Natural killer cell treated with Interleukin-12 subunit alpha and Interleukin-12 subunit beta and Interleukin-15 and Interleukin-18, amount 100 ng/mL, for 72 hours (primary cell): Measurements from ENCODE around the gene LMBR1. TPM values are rescaled to one million over a fixed set of nuclear protein-coding genes. Genes with fewer than 3 reads are reported as not detected.
"Not testable (repeated sequence)": the region's sequence is repeated elsewhere in the genome, so short reads cannot be mapped to it uniquely, and the experiment has no call there.

Experiments used
- ATAC-seq, 2 donors: fragments of 150-1000 bp; cut with Tn5 transposase in 1 of 2; sonication (Bioruptor Pico), chemical (Tn5 transposase) in 1 of 2; 2 replicates each; pipeline ENCODE4 v1.10.0; 2021
- DNase-seq: peaks from one replicate; pipeline ENCODE4 v3.0.0; 2022; ENCODE audit warnings: low spot score
- H3K27ac Mint-ChIP-seq, 2 donors: 1 replicate in 1 of 2; 2 replicates in 1 of 2; pipeline ENCODE4 v1.8.0; 2022; ENCODE audit warnings: mixed read lengths in 2 of 2, mild to moderate bottlenecking in 1 of 2, moderate library complexity in 1 of 2
- H3K27me3 Mint-ChIP-seq, 2 donors: 1 replicate in 1 of 2; 2 replicates in 1 of 2; pipeline ENCODE4 v1.8.0; 2022; ENCODE audit warnings: mixed read lengths in 2 of 2
- H3K36me3 Mint-ChIP-seq: one replicate; pipeline ENCODE4 v1.8.0; 2022; ENCODE audit warnings: mixed read lengths
- H3K4me1 Mint-ChIP-seq, 2 donors: 1 replicate in 1 of 2; 2 replicates in 1 of 2; pipeline ENCODE4 v1.8.0; 2022; ENCODE audit warnings: low read depth in 2 of 2, mixed read lengths in 2 of 2, mild to moderate bottlenecking in 1 of 2
- H3K4me3 Mint-ChIP-seq: one replicate; pipeline ENCODE4 v1.8.0; 2022; ENCODE audit warnings: mixed read lengths
- H3K9me3 Mint-ChIP-seq: 2 replicates; pipeline ENCODE4 v1.8.0; 2022; ENCODE audit warnings: mixed read lengths
- total RNA-seq, 2 donors: library from RNA; stranded (reverse); gene quantifications; one replicate each; pipeline ENCODE4 v1.2.3, GENCODE V29; 2022

The LMBR1 gene
- total RNA-seq, 2 donors from 2014 or later: 41.7 to 62.4 TPM

DNA sequence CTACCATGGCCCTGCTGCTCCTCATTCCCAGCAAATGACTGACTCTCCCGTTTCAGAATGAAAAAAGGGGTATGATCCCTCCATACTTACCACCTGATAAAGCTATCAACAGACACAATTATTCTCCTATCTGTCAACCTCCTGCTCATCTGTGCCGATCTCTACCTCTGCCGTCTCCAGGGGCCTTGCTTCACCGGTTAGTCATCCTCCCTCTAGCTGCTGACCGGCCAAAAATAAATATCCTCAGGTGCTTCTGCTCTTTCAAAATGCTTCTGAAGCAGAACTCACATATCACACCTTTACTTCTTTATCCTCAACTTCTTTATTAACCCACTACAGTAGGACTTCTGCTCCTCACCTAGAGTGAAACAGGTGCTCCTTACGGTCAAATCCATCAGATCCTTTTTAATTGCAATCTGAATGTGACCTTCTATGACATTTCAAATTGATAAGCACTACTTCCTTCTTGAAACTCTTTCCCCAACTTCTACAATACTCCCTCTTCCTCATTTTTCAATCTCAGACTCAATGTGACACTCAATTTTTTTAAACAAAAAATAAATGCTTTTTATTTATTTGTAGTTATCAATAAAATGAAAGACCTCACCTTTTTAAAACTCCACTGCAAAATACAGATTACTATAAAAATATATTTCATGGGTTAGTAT, 63.2 kb downstream of the LMBR1 start:
- no peaks in the 10 kb centered on the region for H3K27me3 Mint-ChIP-seq
- H3K9me3 Mint-ChIP-seq: no peaks in the 10 kb centered on the region
- peaks cover 6% of the 10 kb centered on the region for H3K36me3 Mint-ChIP-seq
- ATAC-seq (no peak), DNase-seq (no peak)
- no peak overlapping the region for H3K27ac Mint-ChIP-seq
- no peaks in the 10 kb centered on the region for H3K4me1 Mint-ChIP-seq
- H3K4me3 Mint-ChIP-seq: no peak overlapping the region

DNA sequence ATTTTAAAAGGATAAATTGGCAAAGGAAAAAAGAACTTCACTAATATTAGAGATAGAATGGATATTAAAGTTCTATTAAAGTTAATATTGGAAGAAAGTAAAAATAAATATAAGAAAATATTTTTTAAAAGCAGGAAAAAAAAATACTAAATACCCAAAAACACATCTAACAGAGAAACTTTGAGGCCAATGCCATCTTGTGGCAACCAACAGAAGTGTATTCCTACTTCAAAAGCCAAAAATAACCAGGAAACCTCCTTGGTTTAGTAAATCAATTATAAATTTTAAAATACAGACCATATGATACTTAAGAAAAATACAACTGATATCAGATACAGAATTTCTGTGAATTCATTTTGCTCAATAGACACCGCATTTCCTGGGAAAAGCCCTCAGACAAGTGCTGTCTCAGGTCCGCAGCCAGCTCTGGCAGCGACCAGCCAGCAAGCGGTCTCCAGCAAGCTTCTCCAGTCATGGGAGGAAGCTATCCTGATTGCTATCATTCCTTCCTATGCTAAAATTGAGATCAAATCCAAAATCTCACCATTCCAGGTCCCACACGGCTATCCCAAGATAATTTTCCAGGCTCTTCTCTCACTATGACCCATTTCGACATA, 65.3 kb downstream of the LMBR1 start:
- no peak for ATAC-seq
- H3K36me3 Mint-ChIP-seq: peaks cover 4% of the 10 kb centered on the region
- no peaks in the 10 kb centered on the region for H3K4me1 Mint-ChIP-seq
- no peaks in the 10 kb centered on the region for H3K9me3 Mint-ChIP-seq
- no peak overlapping the region for H3K27ac Mint-ChIP-seq
- no peak for DNase-seq
- H3K27me3 Mint-ChIP-seq: no peaks in the 10 kb centered on the region
- no peak overlapping the region for H3K4me3 Mint-ChIP-seq

DNA sequence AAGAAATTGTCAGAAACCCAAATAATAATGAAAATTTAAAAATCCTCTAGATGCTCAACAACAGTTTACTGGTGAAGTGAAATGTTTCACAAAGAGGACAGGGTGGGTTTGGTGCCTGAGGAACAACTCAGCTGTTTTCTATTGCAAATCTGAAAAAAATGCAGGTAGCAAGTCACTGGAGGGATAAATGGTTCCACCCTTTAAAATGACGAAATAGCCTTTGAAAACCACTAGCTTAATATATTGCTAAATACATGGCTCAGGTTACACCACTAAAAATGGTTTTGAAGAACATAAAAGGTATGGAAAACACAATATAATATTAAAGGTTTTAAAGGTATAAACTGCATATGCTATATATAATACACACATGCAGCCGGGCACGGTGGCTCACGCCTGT, 69.5 kb downstream of the LMBR1 start:
- Mint-ChIP-seq H3K4me3 (no peak overlapping the region), H3K9me3 (no peaks in the 10 kb centered on the region), H3K4me1 (no peaks in the 10 kb centered on the region), H3K36me3 (no peaks in the 10 kb centered on the region), H3K27me3 (no peaks in the 10 kb centered on the region), H3K27ac (no peak overlapping the region)
- no peak for DNase-seq
- no peak for ATAC-seq

DNA sequence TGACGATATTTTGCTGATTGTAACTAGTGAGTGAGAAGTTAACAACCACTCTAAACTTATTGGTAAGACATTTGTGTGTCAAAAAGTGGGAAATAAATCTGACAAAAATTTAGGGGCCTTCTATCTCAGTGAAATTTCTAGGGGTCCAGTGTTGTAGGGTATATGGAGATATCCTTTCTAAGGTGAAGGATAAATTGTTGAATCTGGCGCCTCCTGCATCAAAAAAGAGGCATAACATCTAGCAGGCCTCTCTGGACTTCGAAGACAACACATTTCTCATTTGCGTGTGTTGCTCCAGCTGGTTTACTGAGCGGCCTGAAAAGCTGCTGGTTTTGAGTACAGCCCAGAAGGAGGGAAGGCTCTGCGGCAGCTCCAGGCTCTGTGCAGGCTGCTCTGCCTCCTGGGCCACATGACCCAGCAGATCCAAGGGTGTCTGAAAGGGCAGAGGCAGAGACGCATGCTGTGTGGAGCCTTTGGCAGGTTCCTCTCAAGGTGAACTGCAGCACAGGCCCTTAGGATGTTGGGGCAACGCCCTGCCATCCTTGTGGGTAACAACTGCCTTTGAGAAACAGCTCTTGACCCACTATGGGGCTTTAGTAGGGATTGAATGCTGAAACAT, 72.4 kb downstream of the LMBR1 start:
- Mint-ChIP-seq H3K9me3 (no peaks in the 10 kb centered on the region), H3K36me3 (no peaks in the 10 kb centered on the region), H3K4me3 (no peak overlapping the region), H3K4me1 (no peaks in the 10 kb centered on the region), H3K27ac (no peak overlapping the region), H3K27me3 (no peaks in the 10 kb centered on the region)
- ATAC-seq: no peak
- no peak for DNase-seq

DNA sequence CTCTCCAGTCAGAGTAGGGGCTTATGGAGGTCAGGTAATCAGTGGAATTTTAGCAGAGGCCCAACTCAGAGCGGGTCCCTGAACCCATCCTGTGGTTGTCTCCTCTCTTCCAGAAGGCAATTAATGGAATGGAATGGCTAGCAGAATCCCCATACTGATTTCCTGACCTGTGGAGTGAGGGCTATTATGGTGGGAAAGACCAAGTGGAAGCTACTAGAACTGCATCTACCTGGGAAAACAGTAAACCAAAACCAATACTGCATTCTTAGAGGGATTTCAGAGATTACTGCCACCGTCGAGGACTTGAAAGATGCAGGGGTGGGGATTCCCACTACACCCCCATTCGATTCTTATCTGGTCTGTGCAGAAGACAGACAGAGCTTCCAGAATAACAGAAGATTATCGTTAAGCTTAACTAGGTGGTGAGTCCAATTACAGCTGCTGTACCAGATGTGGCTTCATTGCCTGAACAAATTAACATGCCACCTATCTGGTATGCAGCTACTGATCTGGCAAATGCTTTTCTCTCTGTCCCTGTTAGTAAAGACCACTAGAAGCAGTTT, 73.2 kb downstream of the LMBR1 start:
- Mint-ChIP-seq H3K27ac (no peak overlapping the region), H3K4me1 (no peaks in the 10 kb centered on the region), H3K9me3 (no peaks in the 10 kb centered on the region), H3K27me3 (no peaks in the 10 kb centered on the region), H3K36me3 (no peaks in the 10 kb centered on the region), H3K4me3 (no peak overlapping the region)
- no peak for DNase-seq
- ATAC-seq: no peak

DNA sequence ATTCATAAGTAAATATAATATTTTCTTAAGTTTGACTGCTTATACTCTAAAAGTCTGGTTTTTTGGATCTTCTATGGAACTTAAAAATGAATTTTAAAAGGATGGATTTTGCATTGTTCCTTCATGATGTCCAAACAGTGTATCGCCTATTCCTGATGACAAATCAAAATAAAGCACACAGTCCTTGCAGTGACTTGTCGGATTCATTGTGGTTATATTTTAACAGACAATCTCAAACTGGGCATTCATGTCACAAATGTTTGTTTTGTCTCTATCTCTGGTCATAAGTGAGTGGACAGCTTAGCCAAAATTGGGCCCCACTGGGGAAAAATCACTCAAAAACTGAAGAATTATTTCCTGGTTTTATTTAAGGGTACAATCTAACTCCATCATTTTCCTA, 74.8 kb downstream of the LMBR1 start:
- no peaks in the 10 kb centered on the region for H3K27me3 Mint-ChIP-seq
- no peak overlapping the region for H3K4me3 Mint-ChIP-seq
- ATAC-seq (no peak), DNase-seq (no peak)
- H3K4me1 Mint-ChIP-seq: no peaks in the 10 kb centered on the region
- no peaks in the 10 kb centered on the region for H3K9me3 Mint-ChIP-seq
- no peaks in the 10 kb centered on the region for H3K36me3 Mint-ChIP-seq
- no peak overlapping the region for H3K27ac Mint-ChIP-seq

DNA sequence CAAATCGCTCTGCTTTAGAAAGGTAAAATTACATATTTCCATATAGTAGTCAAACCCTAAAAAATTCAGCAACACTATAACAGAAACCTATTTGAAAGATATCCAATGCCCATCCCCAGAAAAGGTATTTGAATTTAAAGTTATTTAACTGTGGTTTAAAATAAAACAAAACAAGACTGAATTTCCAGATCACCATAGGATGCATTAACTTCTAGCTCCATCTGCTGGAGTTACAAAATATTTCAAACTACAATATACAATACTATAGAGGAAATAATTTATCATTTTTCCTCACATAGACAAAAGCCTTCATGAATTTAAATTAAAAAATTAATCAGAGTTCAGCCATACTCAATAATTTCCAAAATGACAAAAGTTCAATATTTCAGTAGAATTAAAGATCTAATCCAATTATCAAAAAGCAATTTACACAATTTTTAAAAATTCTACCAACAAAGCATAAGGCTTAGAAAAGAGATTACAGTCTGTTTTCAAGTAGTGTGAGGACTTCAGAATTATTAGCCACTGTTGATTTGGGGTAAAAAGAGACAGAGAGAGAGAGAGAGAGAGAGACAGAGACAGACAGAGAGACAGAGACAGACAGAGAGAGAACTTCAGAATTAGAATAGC, 75.9 kb downstream of the LMBR1 start:
- DNase-seq (no peak), ATAC-seq (no peak)
- Mint-ChIP-seq H3K36me3 (peaks cover under 1% of the 10 kb centered on the region), H3K27ac (no peak overlapping the region), H3K9me3 (no peaks in the 10 kb centered on the region), H3K27me3 (no peaks in the 10 kb centered on the region), H3K4me1 (no peaks in the 10 kb centered on the region), H3K4me3 (no peak overlapping the region)

DNA sequence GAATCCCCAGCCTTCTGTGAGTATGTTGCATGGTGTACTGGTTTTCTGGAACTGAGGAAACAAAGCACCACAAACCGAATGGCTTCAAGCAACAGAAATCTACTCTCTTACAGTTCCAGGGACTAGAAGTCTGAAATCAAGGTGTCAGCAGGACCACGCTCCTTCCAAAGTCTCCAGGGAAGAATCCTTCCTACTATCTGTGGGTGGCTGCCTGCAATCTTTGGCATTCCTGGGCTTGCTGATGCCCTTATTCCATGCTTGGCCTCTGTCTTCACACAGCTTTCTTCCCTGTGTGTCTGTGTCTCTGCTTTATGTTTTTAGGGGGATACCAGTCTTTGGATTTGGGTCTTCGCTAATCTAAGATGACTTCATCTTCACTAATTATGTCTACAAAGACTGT, 81.3 kb downstream of the LMBR1 start:
- no peak overlapping the region for H3K27ac Mint-ChIP-seq
- H3K4me1 Mint-ChIP-seq: no peaks in the 10 kb centered on the region
- H3K4me3 Mint-ChIP-seq: no peak overlapping the region
- ATAC-seq (no peak), DNase-seq (no peak)
- H3K36me3 Mint-ChIP-seq: peaks cover 5% of the 10 kb centered on the region
- H3K27me3 Mint-ChIP-seq: no peaks in the 10 kb centered on the region
- H3K9me3 Mint-ChIP-seq: no peaks in the 10 kb centered on the region

DNA sequence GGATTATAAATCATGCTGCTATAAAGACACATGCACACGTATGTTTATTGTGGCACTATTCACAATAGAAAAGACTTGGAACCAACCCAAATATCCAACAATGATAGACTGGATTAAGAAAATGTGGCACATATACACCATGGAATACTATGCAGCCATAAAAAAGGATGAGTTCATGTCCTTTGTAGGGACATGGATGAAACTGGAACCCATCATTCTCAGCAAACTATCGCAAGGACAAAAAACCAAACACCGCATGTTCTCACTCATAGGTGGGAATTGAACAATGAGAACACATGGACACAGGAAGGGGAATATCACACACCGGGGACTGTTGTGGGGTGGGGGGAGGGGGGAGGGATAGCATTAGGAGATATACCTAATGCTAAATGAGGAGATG, 89.3 kb downstream of the LMBR1 start:
- H3K27me3 Mint-ChIP-seq: not testable (repeated sequence)

DNA sequence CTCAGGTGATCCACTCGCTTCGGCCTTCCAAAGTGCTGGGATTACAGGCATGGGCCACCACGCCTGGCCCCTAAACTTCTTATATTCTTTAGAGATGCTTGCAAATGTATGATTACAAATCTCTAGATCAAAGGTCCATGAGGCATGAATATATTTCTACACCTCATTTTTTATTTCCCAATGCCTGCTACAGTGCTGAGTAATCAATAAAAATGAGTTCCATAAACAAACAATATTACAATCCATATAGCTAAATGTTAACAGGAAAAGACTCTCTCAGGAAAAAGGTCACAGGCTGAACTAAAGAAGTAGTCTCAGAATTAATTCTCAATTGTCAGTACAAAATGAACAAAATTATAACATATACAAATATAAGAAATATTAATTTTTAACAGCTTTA, 90.8 kb downstream of the LMBR1 start:
- Mint-ChIP-seq H3K4me1 (no peaks in the 10 kb centered on the region), H3K27ac (no peak overlapping the region), H3K4me3 (no peak overlapping the region), H3K9me3 (no peaks in the 10 kb centered on the region), H3K27me3 (no peaks in the 10 kb centered on the region), H3K36me3 (no peaks in the 10 kb centered on the region)
- DNase-seq (no peak), ATAC-seq (no peak)

More for the DNA sequence above, 89.3 kb downstream of the LMBR1 start:
- not testable (repeated sequence) for H3K4me3 Mint-ChIP-seq, DNase-seq, H3K27ac Mint-ChIP-seq, ATAC-seq, H3K36me3 Mint-ChIP-seq, H3K4me1 Mint-ChIP-seq, H3K9me3 Mint-ChIP-seq

DNA sequence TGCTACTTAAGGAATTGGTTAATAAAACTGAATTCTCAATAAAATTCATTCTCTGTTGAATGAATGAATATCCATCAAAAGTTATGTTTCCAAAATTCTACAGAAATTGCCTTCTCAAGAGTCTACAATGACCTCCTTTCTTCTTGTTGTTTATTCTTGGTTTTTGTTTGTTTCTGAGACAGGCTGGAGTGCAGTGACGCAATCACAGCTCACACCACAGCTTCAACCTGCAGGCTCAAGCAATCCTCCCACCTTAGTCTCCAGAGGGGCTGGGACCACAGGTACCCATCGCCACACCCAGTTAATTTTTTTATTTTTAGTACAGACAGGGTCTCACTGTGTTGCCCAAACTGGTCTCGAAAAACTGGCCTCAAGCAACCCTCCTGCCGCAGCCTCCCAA, 97.6 kb downstream of the LMBR1 start:
- DNase-seq (no peak), ATAC-seq (no peak)
- peaks cover 0 to 2% of the 10 kb centered on the region in 2 donors for H3K4me1 Mint-ChIP-seq
- H3K36me3 Mint-ChIP-seq: peaks cover 9% of the 10 kb centered on the region
- H3K4me3 Mint-ChIP-seq: no peak overlapping the region
- H3K27me3 Mint-ChIP-seq: no peaks in the 10 kb centered on the region
- H3K9me3 Mint-ChIP-seq: no peaks in the 10 kb centered on the region
- no peak overlapping the region for H3K27ac Mint-ChIP-seq

DNA sequence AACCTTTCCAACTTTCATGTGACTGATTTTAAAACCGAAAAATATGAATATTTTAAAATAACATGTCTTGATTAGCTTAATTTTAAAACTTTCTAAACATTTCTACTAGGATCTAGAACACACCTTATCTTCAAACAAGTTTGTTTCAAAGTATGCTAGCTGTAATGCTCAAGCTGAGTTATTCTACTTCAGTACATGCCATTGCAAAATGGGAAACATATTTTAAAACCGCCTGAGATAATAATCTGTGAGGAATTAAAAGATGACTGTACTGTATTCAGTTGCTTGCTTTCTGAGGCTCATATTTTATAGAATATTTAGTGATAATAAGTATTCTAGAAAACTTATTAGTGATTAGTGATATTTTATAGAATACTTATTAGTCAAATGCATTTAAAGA, 99.6 kb downstream of the LMBR1 start:
- no peak for ATAC-seq
- Mint-ChIP-seq H3K4me3 (no peak overlapping the region), H3K9me3 (no peaks in the 10 kb centered on the region), H3K4me1 (peaks cover 0 to 2% of the 10 kb centered on the region in 2 donors), H3K27me3 (no peaks in the 10 kb centered on the region), H3K27ac (no peak overlapping the region), H3K36me3 (peaks cover 9% of the 10 kb centered on the region)
- no peak for DNase-seq

DNA sequence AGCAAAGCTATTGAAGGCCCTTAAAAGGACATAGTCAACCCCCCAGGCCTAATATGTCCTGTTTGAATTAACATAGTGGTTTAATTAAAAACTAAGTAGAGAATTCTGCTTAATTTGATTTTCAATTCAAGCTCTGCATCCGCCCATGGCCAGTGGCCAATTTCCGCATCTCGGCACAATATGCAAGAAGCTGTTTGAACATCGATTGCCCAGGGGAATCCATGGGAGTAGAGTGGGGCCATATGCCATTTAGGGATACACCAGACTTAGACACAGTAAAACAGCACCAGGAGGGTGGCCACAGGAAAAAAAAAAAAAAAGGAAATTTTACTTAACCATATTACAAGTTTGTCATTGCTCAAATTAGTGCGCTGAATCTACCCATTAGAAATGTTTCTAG, 100.4 kb downstream of the LMBR1 start:
- peaks cover 9% of the 10 kb centered on the region for H3K36me3 Mint-ChIP-seq
- H3K4me1 Mint-ChIP-seq: peaks cover 0 to 2% of the 10 kb centered on the region in 2 donors
- H3K27ac Mint-ChIP-seq: peak overlapping the region in 1 of 2 donors; percentile 44
- H3K4me3 Mint-ChIP-seq: no peak overlapping the region
- ATAC-seq: no peak
- no peak for DNase-seq
- H3K27me3 Mint-ChIP-seq: no peaks in the 10 kb centered on the region
- H3K9me3 Mint-ChIP-seq: no peaks in the 10 kb centered on the region

DNA sequence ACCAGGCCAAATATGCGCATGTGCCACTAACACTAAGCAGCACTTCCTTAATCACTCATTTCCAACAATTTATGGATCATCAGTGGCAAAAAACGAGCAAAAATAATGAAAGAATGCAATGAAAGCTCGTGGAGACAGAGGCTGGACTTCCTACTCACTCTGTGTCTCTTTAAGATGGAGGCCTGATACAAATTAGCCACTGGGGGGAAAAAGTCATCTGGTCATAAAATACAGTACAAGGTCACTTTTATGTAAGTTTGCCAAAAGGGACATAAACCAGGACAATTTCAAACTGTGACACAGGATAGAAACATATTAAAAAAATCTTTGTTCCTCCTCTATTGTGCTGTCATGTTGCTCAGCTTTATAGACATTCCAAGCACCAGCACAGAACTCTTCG, 101.7 kb downstream of the LMBR1 start:
- H3K9me3 Mint-ChIP-seq: no peaks in the 10 kb centered on the region
- H3K4me1 Mint-ChIP-seq: peaks cover 0 to 2% of the 10 kb centered on the region in 2 donors
- H3K27me3 Mint-ChIP-seq: no peaks in the 10 kb centered on the region
- peaks cover 9% of the 10 kb centered on the region for H3K36me3 Mint-ChIP-seq
- H3K4me3 Mint-ChIP-seq: no peak overlapping the region
- no peak overlapping the region for H3K27ac Mint-ChIP-seq
- no peak for ATAC-seq
- DNase-seq: no peak
